Rectal smooth muscle tissue (tissue), 1 donor: ENCODE measurements around the gene NFILZ.
A peak's percentile ranks its signal among the peaks of the same experiment; 100 is the strongest.

Source experiments
- H3K27ac ChIP-seq: one replicate; pipeline ENCODE4 v1.7.0; 2013; ENCODE audit warnings: low read depth, low read length, inconsistent platforms
- H3K27me3 ChIP-seq: one replicate; pipeline ENCODE4 v1.7.0; 2013; ENCODE audit warnings: low read length; ENCODE audit not compliant: control insufficient read depth, insufficient read depth
- H3K36me3 ChIP-seq: one replicate; pipeline ENCODE4 v1.7.0; 2013; ENCODE audit warnings: low read length; ENCODE audit not compliant: control insufficient read depth, insufficient read depth
- H3K4me1 ChIP-seq: one replicate; pipeline ENCODE4 v1.7.0; 2013; ENCODE audit warnings: low read length; ENCODE audit not compliant: control insufficient read depth, insufficient read depth
- H3K4me3 ChIP-seq: one replicate; pipeline ENCODE4 v1.7.0; 2013; ENCODE audit warnings: low read length
- H3K9ac ChIP-seq: one replicate; pipeline ENCODE4 v1.7.0; 2013; ENCODE audit warnings: low read length

The NFILZ gene

GRCh38 chr19:8629996-8630683, at the start of gene NFILZ:
NFILZ (plus strand) TSS chr19:8630633; CDS start chr19:8676766, 46,133 bp downstream.
- no peaks in the 10 kb centered on the region for H3K27me3 ChIP-seq
- H3K9ac ChIP-seq, result no peak within 1 kb of the TSS
- H3K4me1 ChIP-seq, result no peaks in the 10 kb centered on the region
- no peak within 1 kb of the TSS for H3K4me3 ChIP-seq
- no peak within 1 kb of the TSS for H3K27ac ChIP-seq
- no peaks in the 10 kb centered on the region for H3K36me3 ChIP-seq

DNA sequence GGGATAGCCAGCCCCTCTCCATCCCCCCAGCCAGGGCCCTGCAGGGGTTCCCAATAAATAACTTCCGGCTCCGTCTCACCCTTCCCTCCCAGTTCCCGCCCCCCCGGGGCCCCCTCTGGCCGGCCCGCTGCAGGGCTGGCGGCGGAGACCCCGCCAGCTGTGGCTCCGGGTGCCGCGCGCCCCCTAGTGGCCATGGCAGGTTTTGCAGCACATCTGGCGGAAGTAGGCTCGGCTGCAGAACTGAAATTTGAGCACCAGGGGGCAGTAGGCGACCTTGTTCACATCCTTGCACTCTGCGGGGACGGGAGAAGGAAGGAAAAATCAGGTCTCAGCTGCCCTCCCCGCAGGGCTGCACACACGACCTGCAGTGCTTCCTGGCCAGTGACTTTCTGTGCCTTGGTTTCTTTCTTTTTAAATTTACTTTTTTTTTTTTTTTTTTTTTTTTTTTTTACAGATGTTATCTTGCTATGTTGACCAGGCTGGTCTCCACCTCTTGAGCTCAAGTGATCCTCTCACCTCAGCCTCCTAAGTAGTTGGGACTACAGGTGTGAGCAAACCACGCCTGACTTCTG, 49.6 kb upstream of the NFILZ start:
- Histone ChIP-seq H3K4me1 (no peaks in the 10 kb centered on the region), H3K9ac (no peak overlapping the region), H3K36me3 (no peaks in the 10 kb centered on the region), H3K4me3 (no peak overlapping the region), H3K27me3 (peaks cover 9% of the 10 kb centered on the region), H3K27ac (no peak overlapping the region)

DNA sequence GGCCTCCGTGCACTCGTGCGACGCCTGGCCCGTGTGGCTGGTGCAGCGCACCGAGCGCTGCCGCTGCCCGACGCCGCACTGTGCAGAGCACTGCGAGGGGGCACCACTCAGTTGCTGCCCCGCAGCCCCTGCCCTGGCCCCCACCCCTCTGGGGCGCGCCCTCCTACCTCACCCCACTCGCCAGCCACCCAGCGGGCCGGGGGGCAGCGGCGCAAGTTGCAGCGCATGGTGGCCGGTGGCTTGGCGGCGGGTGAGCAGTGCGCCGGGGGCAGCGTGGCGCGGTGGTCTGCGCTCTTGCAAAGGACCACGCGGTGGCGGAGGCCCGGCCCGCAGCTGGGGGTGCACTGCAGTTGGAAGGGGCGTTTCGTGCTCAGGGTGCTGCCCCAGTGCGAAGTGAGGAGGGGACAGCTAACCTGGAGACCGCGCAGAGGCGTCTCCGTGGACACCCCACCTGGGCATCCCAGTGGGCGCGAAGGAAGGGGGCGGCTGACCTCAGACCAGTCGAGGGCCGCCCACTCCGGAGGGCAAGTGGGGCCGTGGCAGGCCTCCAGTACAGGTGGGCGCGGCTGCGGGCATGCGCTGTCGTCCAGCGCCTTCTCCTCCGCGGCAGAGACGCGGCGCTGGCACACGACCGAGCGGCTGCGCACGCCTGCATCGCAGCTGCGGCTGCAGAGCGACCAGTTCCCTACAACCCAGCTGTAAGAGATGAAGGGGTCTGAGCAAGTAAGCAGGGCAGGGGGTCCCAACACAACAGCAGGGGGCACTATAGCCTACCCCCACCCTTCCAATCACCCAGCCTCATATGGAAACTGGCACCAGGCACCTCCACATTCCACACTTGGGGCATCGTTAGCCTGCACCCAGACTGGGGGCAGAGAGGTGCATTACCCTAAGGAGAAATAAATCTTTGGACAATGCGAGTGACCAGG, 45.2 kb upstream of the NFILZ start:
- H3K9ac ChIP-seq, result no peak overlapping the region
- no peak overlapping the region for H3K27ac ChIP-seq
- no peaks in the 10 kb centered on the region for H3K36me3 ChIP-seq
- H3K4me1 ChIP-seq, result no peaks in the 10 kb centered on the region
- no peak overlapping the region for H3K4me3 ChIP-seq
- H3K27me3 ChIP-seq, result no peaks in the 10 kb centered on the region

DNA sequence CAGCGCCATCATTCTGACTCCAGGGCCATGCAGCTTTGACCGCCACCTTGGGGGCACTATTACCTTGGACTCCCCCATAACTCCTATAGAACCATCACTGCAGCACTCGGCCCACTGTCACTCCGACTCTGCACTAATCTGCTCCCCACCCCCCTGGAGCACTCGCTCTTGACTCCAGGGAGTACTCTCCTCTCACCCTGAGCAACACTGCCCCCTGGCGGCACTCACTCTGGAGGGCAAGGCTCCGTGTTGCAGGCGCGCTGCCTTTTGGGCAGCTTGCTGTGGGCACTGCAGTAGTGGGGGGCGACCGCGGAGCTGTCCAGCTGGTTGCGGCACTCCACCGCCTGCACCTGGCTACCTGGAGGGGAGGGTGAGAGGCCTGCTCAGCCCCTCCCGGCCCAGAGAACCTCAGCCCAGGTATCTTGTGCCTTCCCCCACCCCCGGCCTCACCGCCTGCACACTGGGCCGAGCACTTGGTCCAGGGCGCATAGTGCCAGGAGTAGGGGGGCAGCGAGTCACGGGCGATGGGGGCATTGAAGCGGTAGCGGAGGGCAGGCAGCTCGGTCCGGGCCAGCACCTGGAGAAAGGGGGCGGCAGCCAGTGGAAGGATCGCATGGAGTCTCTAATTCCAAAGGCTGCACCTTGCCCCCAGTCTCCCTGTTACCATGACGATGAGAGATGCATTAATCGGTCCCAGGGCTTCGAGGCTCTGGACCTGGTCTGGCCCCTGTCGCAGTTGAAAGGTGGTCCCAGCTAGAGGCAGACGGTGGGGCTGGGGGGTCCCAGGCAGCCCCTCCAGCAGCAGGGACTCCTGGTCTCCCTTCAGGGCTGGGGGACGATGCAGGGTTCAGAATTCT, 44.3 kb upstream of the NFILZ start:
- H3K36me3 ChIP-seq, result no peaks in the 10 kb centered on the region
- H3K27me3 ChIP-seq, result no peaks in the 10 kb centered on the region
- H3K9ac ChIP-seq, result no peak overlapping the region
- H3K27ac ChIP-seq, result no peak overlapping the region
- H3K4me1 ChIP-seq, result no peaks in the 10 kb centered on the region
- no peak overlapping the region for H3K4me3 ChIP-seq

DNA sequence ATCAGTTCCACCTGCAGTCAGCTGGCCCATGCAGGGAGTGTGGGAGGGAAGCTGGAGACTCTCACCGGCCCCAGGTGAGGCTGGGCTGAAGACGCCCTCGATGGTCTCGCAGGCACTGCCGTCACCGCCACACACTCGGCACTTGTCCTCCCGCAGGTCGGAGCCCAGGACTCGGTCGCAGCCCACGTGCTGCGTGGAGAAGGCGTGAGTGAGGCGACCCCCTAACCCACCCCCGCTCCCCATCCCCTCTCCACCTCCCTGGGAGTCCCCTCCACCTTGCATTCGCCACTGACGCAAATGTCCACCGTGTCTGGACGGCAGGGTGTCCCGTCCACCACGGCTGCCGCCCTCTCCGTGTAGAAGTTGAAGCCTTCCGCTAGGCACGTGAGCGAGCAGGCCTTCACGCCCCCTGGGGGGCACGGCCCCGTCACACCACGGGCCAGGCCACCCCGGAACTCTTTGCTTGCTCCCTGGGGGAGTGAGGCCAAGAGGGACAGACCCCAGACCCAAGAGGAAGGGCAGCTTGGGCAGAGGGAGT, 41.2 kb upstream of the NFILZ start:
- peaks cover 7% of the 10 kb centered on the region for H3K4me1 ChIP-seq
- no peak overlapping the region for H3K9ac ChIP-seq
- H3K27ac ChIP-seq, result no peak overlapping the region
- no peaks in the 10 kb centered on the region for H3K27me3 ChIP-seq
- H3K4me3 ChIP-seq, result no peak overlapping the region
- no peaks in the 10 kb centered on the region for H3K36me3 ChIP-seq

DNA sequence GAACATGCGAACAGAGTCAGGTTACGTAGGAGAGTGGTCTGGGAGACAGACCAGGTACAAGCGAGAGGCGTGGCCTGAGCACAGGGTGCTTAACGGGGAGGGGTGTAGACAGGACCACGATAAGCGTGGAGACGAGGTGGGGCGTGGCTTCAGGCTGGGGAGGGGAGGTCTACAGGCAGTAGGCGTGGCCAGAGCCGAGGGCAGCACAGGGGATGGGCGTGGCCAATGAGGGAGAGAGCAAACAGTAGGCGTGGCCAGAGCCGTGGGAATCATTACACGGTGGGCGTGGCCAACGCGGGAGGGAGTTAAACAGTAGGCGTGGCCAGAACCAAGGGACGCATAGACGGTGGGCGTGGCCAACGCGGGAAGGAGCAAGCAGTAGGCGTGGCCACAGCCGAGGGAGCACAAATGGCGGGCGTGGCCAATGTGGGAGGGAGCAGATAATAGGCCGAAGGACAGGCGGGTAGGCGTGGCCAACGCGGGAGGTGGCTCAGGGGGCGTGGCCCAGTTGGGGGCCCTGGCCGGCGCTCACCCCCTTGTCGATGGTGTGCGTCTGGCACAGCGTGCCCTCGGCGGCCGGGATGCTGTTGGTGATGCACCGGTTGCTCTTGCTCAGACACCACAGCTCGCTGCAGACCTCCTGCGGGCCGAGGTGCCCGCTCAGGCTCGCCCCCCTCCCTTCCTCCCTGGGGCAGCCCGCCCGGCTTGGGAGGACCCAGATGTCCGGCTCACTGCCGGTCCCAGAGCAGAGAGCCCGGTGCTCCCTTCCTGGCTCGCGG, 38.0 kb upstream of the NFILZ start:
- no peaks in the 10 kb centered on the region for H3K27me3 ChIP-seq
- H3K4me3 ChIP-seq, result peak overlapping the region; percentile 46
- H3K27ac ChIP-seq, result no peak overlapping the region
- no peak overlapping the region for H3K9ac ChIP-seq
- peaks cover 7% of the 10 kb centered on the region for H3K4me1 ChIP-seq
- no peaks in the 10 kb centered on the region for H3K36me3 ChIP-seq

DNA sequence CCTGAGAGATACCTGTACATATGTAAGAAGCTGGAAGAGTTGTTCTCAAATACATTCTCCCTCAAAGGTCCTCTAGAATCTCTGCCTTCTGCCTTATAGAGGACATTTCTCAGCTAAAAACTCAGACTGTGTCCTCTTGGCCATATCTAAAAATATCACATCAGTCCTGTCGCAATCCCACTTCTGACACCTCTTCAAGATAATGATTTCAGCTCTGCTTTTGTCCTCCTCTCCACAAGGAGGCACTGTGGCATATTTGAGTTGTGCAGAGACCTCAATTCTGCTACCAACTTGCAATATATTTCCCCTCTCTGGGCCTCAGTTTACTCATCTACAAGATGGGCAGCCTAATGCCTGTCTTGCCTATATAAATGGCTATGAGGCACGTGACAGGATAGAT, 36.5 kb upstream of the NFILZ start:
- Histone ChIP-seq H3K9ac (no peak overlapping the region), H3K4me1 (peaks cover 7% of the 10 kb centered on the region), H3K36me3 (no peaks in the 10 kb centered on the region), H3K4me3 (no peak overlapping the region), H3K27ac (no peak overlapping the region), H3K27me3 (no peaks in the 10 kb centered on the region)

GRCh38 chr19:8595651-8596050, 34.8 kb upstream of the NFILZ start:
- Histone ChIP-seq H3K4me3 (no peak overlapping the region), H3K4me1 (peaks cover 7% of the 10 kb centered on the region), H3K36me3 (no peaks in the 10 kb centered on the region), H3K27ac (no peak overlapping the region), H3K9ac (no peak overlapping the region), H3K27me3 (no peaks in the 10 kb centered on the region)

DNA sequence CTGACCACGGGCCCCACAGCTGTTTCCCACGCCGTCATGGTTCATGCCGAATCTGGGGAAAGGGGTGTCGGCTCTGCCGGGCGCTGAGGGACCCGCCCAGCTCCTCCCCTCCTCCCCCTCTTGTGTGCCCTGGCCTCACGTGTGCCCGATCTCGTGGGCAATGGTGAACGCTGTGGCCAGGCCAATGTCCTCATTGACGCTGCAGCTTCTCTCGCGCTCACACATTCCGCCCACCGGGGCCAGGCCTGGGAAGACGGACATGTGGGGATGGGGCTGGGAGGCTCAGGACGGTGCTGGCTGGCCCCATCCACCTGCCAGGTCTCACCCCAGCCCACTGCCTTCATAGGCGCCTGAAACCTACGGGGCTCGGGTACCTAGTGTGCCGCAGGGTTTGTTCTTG, 34.3 kb upstream of the NFILZ start:
- H3K4me3 ChIP-seq, result no peak overlapping the region
- H3K4me1 ChIP-seq, result peaks cover 7% of the 10 kb centered on the region
- no peak overlapping the region for H3K9ac ChIP-seq
- no peaks in the 10 kb centered on the region for H3K27me3 ChIP-seq
- no peak overlapping the region for H3K27ac ChIP-seq
- H3K36me3 ChIP-seq, result no peaks in the 10 kb centered on the region

DNA sequence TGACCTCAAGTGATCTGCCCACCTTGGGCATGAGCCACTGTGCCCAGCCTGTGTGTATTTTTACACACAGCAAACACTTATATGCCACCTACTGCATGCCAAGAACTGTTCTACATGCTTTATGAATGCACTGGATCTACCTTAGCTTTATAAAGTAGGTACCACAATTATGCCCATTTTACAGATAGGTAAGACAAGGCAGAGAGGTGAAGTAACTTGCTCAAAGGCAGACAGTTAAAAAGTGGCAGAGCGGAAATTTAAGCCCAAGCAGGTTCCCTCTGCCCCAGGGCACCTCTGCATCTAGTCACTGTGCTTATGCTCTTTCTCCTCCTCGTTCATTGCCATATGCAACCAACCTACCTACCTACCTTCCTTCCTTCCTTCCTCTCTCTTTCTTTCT, 30.4 kb upstream of the NFILZ start:
- H3K36me3 ChIP-seq, result peaks cover 2% of the 10 kb centered on the region
- H3K27me3 ChIP-seq, result no peaks in the 10 kb centered on the region
- no peak overlapping the region for H3K9ac ChIP-seq
- H3K27ac ChIP-seq, result no peak overlapping the region
- H3K4me3 ChIP-seq, result no peak overlapping the region
- no peaks in the 10 kb centered on the region for H3K4me1 ChIP-seq

DNA sequence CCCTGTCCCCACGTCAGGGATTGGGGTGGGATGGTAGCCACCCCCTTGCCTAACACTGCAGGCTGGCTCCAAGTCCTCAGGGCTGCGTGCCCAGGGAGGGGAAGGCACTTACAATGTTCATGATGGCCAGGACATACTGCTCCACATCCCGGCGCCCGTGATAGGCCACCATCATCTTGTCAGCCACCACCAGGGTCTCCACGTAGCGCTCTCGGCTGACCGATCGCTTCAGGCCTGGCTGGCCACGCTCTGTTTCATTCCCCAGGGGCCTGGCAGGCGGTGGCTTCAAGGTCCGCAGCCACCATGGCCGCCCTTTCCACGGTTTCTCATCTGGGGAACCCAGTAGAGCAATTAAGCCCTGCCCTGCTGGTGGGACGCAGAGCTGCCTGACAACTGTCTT, 29.6 kb upstream of the NFILZ start:
- no peak overlapping the region for H3K4me3 ChIP-seq
- H3K9ac ChIP-seq, result no peak overlapping the region
- H3K36me3 ChIP-seq, result peaks cover 2% of the 10 kb centered on the region
- H3K4me1 ChIP-seq, result no peaks in the 10 kb centered on the region
- H3K27me3 ChIP-seq, result no peaks in the 10 kb centered on the region
- no peak overlapping the region for H3K27ac ChIP-seq
